ENCODE data around the gene RYR2. TPM values are rescaled to one million over a fixed set of nuclear protein-coding genes. Genes with fewer than 3 reads are reported as not detected.

Gene RYR2
- total RNA-seq, 1 experiment from 2014 or later = 0.03 TPM

DNA sequence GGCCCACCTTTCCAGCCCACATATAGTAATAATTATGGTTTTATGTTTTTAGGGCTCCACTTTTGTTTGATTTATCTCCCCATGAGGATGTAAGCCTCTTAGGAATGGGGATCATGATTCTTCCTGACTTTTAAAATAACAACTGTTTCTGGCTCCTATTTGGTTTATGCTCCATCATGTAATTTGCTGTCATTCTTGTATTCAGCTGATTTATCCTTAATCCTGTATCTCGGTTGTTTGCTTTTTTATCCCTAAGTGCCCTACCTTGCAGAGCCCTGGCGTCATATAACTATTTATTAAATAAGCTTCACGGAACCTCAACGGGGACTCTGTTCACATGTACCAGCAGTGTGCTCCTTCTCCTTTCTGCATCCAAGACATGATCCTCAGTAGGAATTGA lies 70.7 kb downstream of the RYR2 start:
- Histone ChIP-seq H3K9me3 (ENCODE audit: control insufficient read depth, insufficient read depth, low read depth, low read length) (no peaks in the 10 kb centered on the region), H3K4me3 (ENCODE audit: low read depth in 2 of 2, low read length in 2 of 2) (no peak overlapping the region), H3K27ac (ENCODE audit: low read length) (no peak overlapping the region), H3K4me1 (ENCODE audit: control insufficient read depth, insufficient read depth, low read length) (no peaks in the 10 kb centered on the region), H3K36me3 (ENCODE audit: control insufficient read depth, insufficient read depth, low read length) (no peaks in the 10 kb centered on the region), H3K27me3 (ENCODE audit: control insufficient read depth, insufficient read depth, low read length) (no peaks in the 10 kb centered on the region; the same call in 1 of the 2 replicates)
- ChIA-PET CTCF (no interaction called here), POLR2A (no interaction called here)
- intact Hi-C loops (cut with micrococcal nuclease; ENCODE audit: unreplicated experiment) (no loop called here), in situ Hi-C loops (cut with HindIII; ENCODE audit: low pct_unique_long_range_greater_than_20kb, low sequenced_read_pairs) (no loop called here)
- DNase-seq (ENCODE audit: low read depth, low spot score) (no peak), ATAC-seq (no peak)
- BruUV-seq (replicated peaks) = no TSS peak
- TF ChIP-seq SIN3A (IDR thresholded peaks at IDR 0.05; ENCODE audit: borderline replicate concordance, insufficient read depth, low read depth, low read length) = no peak

GRCh38 chr1:237115035-237115434 lies 73.1 kb downstream of the RYR2 start:
- Histone ChIP-seq H3K4me3 (ENCODE audit: low read depth in 2 of 2, low read length in 2 of 2) (no peak overlapping the region), H3K36me3 (ENCODE audit: control insufficient read depth, insufficient read depth, low read length) (no peaks in the 10 kb centered on the region), H3K4me1 (ENCODE audit: control insufficient read depth, insufficient read depth, low read length) (no peaks in the 10 kb centered on the region), H3K27me3 (ENCODE audit: control insufficient read depth, insufficient read depth, low read length) (no peaks in the 10 kb centered on the region; the same call in 1 of the 2 replicates), H3K27ac (ENCODE audit: low read length) (no peak overlapping the region), H3K9me3 (ENCODE audit: control insufficient read depth, insufficient read depth, low read depth, low read length) (no peaks in the 10 kb centered on the region)
- no TSS peak for BruUV-seq (replicated peaks)
- DNase-seq (ENCODE audit: low read depth, low spot score) (no peak), ATAC-seq (no peak)
- CTCF ChIA-PET = no interaction called here
- in situ Hi-C loops (cut with HindIII; ENCODE audit: low pct_unique_long_range_greater_than_20kb, low sequenced_read_pairs) (no loop called here), intact Hi-C loops (cut with micrococcal nuclease; ENCODE audit: unreplicated experiment) (no loop called here)
- TF ChIP-seq SIN3A (IDR thresholded peaks at IDR 0.05; ENCODE audit: borderline replicate concordance, insufficient read depth, low read depth, low read length) = no peak
- POLR2A ChIA-PET = no interaction called here

- CTCF ChIA-PET = no interaction called here
- BruUV-seq (replicated peaks) = no TSS peak
Measured at GRCh38 chr1:237119091-237119490, 77.1 kb downstream of the RYR2 start.

More at GRCh38 chr1:237119091-237119490, 77.1 kb downstream of the RYR2 start:
- no peaks in the 10 kb centered on the region; the same call in 1 of the 2 replicates for H3K4me1 ChIP-seq (ENCODE audit: control insufficient read depth, insufficient read depth, low read length)
- H3K27me3 ChIP-seq (ENCODE audit: control insufficient read depth, insufficient read depth, low read length) = no peaks in the 10 kb centered on the region; the same call in 1 of the 2 replicates
- intact Hi-C loops (cut with micrococcal nuclease; ENCODE audit: unreplicated experiment) = no loop called here
- TF ChIP-seq TCF7L2 (IDR thresholded peaks at IDR 0.05; ENCODE audit: low read depth, low read length) = no peak
- no peak for TF ChIP-seq SIN3A (IDR thresholded peaks at IDR 0.05; ENCODE audit: borderline replicate concordance, insufficient read depth, low read depth, low read length)
- no peak for TF ChIP-seq POLR2AphosphoS5 (IDR thresholded peaks at IDR 0.05; ENCODE audit: low read depth, low read length)
- TF ChIP-seq REST (IDR thresholded peaks at IDR 0.05; ENCODE audit: insufficient read depth in 1 of 2, low read depth in 2 of 2, low read length in 1 of 2) = no peak
- TF ChIP-seq, protein P1, sequence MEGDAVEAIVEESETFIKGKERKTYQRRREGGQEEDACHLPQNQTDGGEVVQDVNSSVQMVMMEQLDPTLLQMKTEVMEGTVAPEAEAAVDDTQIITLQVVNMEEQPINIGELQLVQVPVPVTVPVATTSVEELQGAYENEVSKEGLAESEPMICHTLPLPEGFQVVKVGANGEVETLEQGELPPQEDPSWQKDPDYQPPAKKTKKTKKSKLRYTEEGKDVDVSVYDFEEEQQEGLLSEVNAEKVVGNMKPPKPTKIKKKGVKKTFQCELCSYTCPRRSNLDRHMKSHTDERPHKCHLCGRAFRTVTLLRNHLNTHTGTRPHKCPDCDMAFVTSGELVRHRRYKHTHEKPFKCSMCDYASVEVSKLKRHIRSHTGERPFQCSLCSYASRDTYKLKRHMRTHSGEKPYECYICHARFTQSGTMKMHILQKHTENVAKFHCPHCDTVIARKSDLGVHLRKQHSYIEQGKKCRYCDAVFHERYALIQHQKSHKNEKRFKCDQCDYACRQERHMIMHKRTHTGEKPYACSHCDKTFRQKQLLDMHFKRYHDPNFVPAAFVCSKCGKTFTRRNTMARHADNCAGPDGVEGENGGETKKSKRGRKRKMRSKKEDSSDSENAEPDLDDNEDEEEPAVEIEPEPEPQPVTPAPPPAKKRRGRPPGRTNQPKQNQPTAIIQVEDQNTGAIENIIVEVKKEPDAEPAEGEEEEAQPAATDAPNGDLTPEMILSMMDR (IDR thresholded peaks at IDR 0.05) = no peak
- H3K36me3 ChIP-seq (ENCODE audit: control insufficient read depth, insufficient read depth, low read length) = no peaks in the 10 kb centered on the region
- H3K4me3 ChIP-seq (ENCODE audit: low read depth in 2 of 2, low read length in 2 of 2) = no peak overlapping the region
- no peak for DNase-seq (ENCODE audit: low read depth, low spot score)
- POLR2A ChIA-PET = no interaction called here
- no peaks in the 10 kb centered on the region for H3K9me3 ChIP-seq (ENCODE audit: control insufficient read depth, insufficient read depth, low read depth, low read length)
- no peak for ATAC-seq
- no peak overlapping the region for H3K27ac ChIP-seq (ENCODE audit: low read length)
- in situ Hi-C loops (cut with HindIII; ENCODE audit: low pct_unique_long_range_greater_than_20kb, low sequenced_read_pairs) = no loop called here

Data from Panc1 (cell line).